ENCODE measurements around the gene CSTB.

DNA sequence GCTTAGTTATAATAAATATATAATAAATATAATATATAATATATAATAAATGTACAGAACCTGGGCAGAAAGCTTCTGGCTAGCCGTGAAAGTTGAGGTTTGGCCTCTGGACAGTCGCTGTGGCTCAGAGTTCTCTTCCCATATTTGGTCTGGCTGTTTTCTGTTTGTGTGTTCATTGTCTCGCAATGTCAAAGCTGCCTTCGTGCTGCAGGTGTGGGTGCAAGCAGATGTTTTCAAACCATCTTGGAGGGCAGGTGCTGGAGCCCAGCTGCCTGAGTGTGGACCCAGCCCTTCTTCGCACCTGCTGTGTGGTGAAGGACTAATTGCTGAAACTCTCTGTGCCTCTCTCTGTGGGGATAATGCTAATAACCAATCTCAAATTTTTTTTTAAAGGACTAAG lies 3.6 kb upstream of the CSTB start:
- TF ChIP-seq, protein P1, sequence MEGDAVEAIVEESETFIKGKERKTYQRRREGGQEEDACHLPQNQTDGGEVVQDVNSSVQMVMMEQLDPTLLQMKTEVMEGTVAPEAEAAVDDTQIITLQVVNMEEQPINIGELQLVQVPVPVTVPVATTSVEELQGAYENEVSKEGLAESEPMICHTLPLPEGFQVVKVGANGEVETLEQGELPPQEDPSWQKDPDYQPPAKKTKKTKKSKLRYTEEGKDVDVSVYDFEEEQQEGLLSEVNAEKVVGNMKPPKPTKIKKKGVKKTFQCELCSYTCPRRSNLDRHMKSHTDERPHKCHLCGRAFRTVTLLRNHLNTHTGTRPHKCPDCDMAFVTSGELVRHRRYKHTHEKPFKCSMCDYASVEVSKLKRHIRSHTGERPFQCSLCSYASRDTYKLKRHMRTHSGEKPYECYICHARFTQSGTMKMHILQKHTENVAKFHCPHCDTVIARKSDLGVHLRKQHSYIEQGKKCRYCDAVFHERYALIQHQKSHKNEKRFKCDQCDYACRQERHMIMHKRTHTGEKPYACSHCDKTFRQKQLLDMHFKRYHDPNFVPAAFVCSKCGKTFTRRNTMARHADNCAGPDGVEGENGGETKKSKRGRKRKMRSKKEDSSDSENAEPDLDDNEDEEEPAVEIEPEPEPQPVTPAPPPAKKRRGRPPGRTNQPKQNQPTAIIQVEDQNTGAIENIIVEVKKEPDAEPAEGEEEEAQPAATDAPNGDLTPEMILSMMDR (conservative IDR thresholded peaks at IDR 0.05) = no peak
- TF ChIP-seq EZH2 (IDR thresholded peaks at IDR 0.05; ENCODE audit: low read depth) = no peak
